Ramos (cell line): ENCODE results near the gene TSPAN11.
"Not testable (repeated sequence)": the region's sequence is repeated elsewhere in the genome, so short reads cannot be mapped to it uniquely, and the experiment has no call there.

ENCODE experiments used
- in situ Hi-C: fragments of 300-500 bp; cut with MboI; formaldehyde crosslinking; loops from one replicate; pipeline ENCODE4 v1.14.3; 2022; ENCODE audit warnings: low sequenced_read_pairs; ENCODE audit not compliant: unreplicated experiment

Gene TSPAN11, protein sequence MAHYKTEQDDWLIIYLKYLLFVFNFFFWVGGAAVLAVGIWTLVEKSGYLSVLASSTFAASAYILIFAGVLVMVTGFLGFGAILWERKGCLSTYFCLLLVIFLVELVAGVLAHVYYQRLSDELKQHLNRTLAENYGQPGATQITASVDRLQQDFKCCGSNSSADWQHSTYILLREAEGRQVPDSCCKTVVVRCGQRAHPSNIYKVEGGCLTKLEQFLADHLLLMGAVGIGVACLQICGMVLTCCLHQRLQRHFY

DNA sequence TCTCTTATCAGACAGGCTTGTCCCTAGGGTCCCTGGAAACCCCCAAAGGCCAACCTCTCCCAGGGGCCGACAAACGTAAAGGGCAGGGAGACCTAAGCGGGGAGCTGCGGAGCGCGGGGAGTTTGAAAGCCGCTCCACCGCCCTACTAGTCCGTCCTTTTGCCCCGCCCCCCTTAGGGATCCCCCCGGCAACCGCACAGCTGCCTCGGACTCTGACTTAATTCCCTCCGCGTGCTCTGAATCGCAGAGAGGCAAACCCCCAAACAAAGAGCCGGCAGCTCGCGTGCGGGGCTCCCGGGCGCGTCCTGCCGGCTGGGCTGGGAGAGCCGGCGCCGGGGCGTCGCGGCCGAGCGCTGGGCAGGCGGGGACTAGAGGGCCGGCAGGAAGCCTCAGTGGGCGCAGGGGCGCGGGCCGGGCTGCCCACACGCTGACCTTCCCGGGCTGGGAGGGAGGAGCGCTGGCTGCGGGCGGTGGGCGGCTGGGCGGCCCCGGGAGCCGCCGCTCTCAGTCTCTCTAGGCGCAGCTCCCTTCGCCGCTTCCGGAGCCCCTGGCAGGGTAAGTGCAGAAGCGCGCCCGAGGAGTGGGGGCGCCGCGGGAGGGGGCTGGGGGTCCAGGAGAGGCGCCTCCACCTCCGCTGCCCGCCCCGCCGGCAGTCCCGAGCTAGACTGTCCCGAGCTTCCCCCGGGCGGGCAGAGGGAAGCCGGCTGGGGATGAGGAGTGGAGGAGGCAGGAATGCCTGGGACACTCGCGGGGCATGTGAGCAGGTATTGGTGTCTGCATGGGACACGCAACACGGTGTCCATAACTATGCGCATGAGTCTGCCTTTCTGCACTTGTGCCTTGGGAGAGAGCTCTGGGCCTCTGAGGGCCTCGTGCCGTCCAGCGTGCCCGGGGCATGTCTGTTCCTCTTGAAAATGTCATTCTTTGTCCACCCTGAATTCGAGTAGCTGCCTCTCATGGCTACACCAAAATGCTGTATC is at the start of gene TSPAN11:
Gene TSPAN11, plus strand, starts transcription at position 506 of the 979 bp plus-strand sequence. CDS start 27,244 bp downstream, outside the sequence.
- in situ Hi-C loops: no loop called here

DNA sequence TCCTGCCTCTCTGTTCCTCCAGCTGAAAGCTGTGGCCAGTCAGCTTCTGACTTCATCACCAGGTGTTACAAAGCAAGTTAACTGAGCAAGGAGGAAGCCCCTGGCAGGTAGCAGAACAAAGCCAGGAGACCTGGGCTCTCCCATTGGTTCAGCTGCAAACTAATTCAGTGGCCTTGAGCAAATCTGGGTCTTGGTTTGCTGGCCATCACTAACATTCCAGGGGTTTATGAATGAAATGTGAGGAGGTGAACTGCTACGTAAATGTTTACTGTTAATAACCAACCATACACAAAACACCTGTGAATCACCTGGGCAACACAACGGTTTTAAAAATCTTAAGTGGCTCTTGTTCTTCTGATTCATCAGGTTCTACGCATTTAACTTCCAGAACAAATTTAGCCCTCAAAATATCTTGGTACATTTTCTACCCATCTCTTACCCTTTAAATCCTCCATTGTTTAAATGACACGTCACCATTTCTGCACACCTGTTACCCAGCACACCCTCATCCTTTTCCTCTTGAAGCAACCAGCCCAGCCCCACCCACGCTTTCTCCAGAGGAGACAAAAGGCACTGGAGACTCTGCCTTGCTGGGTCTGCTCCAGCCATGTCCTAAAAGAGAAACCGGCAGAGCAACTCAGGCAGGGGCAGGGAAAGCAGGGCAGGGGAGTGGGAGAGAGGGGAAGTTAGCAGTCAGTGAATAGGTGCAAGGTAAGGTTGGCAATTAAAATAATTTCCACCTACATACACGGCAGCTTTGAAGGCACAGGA is 49.3 kb upstream of the TSPAN11 start:
- in situ Hi-C loops: loop anchor here (10.0 kb wide), 1 partner anchor 108 kb away; no protein-coding TSS in a partner anchor

DNA sequence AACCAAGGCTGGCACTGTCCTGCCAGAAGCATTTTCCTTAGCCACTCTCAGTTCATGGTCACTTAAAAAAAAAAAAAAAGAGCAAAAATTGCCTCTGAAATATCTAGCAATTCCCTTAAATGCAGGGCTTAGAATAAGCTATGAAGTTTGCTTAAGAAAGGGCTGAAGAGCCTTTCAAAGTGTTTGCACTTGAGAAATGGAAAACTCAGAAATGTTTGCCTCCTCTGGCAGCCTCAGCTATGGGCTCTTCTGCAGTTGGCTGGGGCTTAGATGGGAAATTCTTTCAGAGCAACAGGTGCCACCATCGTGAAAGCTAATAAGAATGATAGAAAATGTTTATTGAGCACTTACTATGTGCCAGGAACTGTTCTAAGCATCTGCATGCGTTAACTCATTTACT is 48.5 kb upstream of the TSPAN11 start:
- in situ Hi-C loops: loop anchor here (10.0 kb wide), 1 partner anchor 107 kb away; no protein-coding TSS in a partner anchor

GRCh38 chr12:30880061-30880460 is 46.5 kb upstream of the TSPAN11 start:
- in situ Hi-C loops: no loop called here

DNA sequence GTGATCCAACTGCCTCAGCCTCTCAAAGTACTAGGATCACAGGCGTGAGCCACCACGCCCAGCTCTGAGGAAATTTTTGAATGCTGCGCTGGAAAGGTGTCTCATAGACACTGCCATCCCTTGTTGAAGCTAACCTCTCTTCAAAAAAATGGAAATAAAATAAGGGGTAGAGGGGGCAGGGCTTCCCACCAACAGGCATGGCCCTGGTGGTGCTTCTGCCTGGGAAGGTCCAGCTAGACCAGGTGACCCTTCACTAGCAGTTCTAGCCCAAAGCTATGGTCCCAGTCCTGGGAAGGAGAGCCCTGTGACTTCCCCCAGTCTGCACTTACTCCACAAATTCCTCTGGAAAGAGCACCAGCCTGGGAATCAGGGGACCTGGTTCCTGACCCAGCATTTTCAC is 45.7 kb upstream of the TSPAN11 start:
- in situ Hi-C loops: no loop called here

GRCh38 chr12:30882706-30883105 is 43.8 kb upstream of the TSPAN11 start:
- in situ Hi-C loops: no loop called here

DNA sequence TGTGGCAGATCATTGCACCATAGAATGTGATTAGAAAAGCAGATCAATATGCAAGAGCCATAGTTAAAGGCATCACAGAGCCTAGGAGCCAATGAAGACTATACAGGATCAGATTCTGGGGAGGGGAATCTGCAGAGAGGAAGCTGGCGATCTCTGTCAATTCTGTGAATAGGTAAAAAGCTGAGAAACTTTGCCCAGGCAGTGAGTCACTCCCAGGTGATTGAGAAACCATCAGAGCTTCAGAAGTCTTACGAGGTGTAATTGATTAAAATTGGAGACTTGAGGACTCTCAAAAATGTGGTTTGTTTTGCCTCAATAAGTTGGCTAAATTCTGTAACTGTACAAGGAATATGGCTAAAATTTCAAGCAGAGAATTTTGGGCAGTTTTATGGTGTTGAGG is 41.7 kb upstream of the TSPAN11 start:
- in situ Hi-C loops: no loop called here

DNA sequence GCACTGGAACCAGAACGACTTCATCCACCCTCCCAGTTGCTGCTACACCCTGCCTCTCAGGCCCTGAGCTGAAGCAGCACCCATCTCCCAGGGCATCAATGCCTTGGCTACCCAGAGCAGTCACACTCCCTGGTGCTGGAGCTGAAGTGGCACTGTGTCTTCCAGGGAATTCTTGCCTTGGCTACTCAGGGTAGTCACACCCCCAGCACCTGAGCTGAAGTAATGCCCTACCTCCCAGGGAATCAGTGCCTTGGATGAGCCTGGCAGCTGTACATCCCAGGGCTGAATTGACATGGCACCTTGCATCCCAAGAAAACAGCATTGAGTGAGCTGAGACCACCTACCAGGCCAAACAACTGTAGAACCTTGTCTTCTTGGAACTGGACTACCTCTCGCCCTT is 41.2 kb upstream of the TSPAN11 start:
- in situ Hi-C loops: no loop called here

DNA sequence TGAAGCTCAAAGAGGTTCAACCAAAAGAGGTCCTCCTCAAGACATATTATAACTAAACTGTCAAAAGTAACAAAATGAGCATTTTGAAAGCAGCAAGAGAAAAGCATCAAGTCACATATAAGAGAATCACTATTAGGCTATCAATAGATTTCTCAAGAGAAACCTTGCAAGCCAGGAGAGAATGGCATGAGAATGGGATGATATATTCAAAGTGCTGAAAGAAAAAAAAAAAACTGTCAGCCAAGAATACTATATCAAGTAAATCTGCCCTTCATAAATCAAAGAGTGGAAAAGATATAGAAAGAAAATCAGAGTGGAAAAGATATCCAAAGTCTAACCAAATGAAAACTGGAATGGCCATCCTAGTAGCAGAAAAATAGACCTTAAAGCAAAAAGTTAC is 39.3 kb upstream of the TSPAN11 start:
- in situ Hi-C loops: no loop called here

DNA sequence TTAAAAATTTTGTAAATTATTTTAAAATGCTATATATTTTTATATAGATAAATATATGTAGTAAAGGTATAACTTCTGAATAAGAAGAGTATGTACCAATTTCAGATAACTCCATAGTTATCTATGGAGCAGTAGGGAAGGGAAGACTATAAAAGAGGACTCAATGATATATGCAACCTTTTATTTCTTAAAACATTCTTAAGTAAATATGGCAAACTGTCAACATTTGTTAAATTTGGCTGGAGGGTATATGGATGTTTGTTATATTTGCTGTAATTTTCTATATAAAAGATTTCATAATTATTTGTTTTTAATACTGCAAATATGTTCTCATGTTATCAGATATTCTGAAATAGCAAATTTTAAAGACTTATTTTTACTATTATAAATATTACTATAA is 38.3 kb upstream of the TSPAN11 start:
- in situ Hi-C loops: no loop called here

DNA sequence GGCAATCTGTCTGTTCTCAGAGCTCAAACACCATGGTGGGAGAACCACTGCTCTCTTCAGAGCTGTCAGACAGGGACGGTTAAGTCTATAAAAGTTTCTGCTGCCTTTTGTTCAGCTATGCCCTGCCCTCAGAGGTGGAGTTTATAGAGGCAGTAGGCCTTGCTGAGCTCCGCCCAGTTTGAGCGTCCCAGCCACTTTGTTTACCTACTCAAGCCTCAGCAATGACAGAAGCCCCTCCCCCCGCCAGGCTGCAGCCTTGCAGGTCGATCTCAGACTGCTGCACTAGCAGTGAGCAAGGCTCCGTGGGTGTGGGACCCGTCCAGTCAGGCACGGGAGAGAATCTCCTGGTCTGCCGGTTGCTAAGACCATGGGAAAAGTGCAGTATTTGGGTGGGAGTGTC is 32.0 kb upstream of the TSPAN11 start:
- in situ Hi-C loops: not testable (repeated sequence)

DNA sequence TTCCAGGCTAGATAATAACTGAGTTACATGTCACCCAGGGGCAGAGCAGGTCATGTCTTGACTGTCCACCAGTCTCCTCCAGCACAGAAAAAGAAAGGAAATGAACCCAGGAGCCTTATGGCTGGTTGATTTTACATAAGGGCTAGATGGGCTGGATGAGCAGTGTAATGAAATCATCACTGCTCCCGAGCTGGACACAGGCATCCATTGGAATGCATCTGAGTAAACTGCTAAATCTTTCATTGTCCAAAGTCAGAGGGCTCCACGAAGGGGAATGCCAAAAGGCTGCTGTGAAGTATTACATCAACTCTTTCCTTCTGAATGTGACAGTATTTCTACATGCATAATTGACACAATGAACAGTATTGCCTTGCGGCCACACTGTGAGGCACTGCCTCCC is 30.1 kb upstream of the TSPAN11 start:
- in situ Hi-C loops: no loop called here

DNA sequence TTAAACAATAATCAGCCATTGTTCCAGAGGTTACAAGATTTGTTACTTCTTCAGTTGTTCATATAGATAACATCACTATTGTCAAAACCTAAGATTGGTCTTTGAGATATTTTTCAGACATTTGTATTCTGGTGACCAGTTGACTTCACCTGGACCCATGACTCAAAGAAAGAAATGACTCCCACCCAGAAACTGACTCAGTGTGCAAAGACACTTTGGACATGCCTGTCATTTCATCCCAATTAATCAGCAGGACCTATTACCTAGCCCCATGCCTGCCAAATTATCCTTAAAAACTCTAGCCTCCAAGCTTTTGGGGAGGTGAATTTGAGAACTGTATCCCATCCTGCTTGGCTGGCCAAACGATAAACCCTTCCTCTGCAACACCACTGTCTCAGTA is 27.7 kb upstream of the TSPAN11 start:
- in situ Hi-C loops: no loop called here

- in situ Hi-C loops: no loop called here
These were observed 26.2 kb upstream of the TSPAN11 start for GRCh38 chr12:30900351-30900750.

DNA sequence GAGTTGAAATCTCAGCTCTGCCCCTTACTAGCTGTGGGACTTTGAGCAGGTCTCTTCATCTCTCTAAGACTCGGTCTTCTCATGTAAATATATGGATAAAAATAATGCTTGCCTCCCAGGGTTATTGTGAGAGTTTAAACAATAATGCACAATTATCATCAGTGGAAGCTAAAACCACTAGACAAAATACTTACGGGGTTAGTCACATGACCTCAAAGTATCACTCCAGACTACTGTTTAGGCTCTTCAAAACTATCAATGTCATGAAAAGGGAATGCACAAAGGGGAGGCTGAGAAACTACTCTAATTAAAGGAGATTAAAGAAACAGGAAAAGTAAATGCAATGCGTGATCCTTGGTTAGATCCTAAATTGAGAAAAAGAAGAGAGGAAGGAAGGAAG is 24.5 kb upstream of the TSPAN11 start:
- in situ Hi-C loops: no loop called here

GRCh38 chr12:30902596-30902995 is 24.0 kb upstream of the TSPAN11 start:
- in situ Hi-C loops: no loop called here

GRCh38 chr12:30905463-30906009 is 21.0 kb upstream of the TSPAN11 start:
- in situ Hi-C loops: no loop called here

GRCh38 chr12:30908076-30908721 is 18.3 kb upstream of the TSPAN11 start:
- in situ Hi-C loops: no loop called here

- in situ Hi-C loops: no loop called here
These were observed 17.7 kb upstream of the TSPAN11 start for GRCh38 chr12:30908722-30909348.
